Activated CD4-positive, alpha-beta T cell treated with anti-CD3 and anti-CD28 coated beads, Interleukin-2, Interleukin-6, amounts not matched to agents 100 ng/mL and 50 ng/mL, durations not matched to agents 16 hours and 8 hours (primary cell): ENCODE measurements around the gene LY6G6D.

ENCODE experiments used
- DNase-seq: peaks from one replicate; pipeline ENCODE4 v3.0.0-alpha.2; 2020

LY6G6D gene

DNA sequence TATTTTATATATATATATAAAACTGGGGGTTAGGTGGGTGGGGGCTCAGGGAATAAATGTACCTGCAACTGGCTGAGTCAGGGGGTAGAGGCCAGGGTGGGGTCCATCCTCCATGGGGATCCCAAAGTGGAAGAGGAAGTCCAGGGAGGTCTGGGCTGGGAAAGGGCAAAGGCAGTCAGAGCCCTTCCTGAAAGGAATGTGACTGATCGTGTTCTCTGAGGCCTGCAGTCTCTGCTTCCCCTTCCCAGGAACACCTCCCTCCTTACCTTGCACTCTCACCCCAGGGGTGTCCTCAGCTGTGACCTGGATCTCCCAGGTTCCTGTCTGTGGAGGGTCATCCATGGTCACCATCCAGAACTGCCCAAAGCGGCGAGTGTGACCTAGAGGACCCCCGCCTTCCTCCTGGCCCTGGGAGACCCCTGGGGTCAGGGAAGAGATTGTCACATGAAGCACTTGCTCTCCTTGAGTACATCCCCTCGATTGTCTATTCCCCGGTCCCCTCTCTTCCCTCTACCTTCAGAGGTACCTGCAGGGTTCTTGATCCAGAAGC, 52.0 kb downstream of the LY6G6D start:
- DNase-seq: no peak
